ENCODE measurements around the gene ZNF398. TPM values are rescaled to one million over a fixed set of nuclear protein-coding genes. Genes with fewer than 3 reads are reported as not detected.

The ZNF398 gene
- total and polyA plus RNA-seq, 2 of the 13 experiments (the other 11 are each of a cell fraction or from before 2014, with no cell fraction given), result 3.0 to 8.9 TPM

GRCh38 chr7:149195180-149196150 lies 48.2 kb downstream of the ZNF398 start, which contains the start of gene ZNF282 (continued):
- TF ChIP-seq ZNF703 (CRISPR knock-in tag; IDR thresholded peaks at IDR 0.05; ENCODE audit: borderline replicate concordance) (peak; percentile 68; the same call in 1 of the 2 replicates), ZNF296 (CRISPR knock-in tag; conservative IDR thresholded peaks at IDR 0.05) (peak; percentile 80), ZNF619 (CRISPR knock-in tag; IDR thresholded peaks at IDR 0.05) (no peak; the same call in 1 of the 2 replicates), RARA (CRISPR knock-in tag; IDR thresholded peaks at IDR 0.05) (no peak), FOXM1 (CRISPR knock-in tag; IDR thresholded peaks at IDR 0.05) (no peak), MAF1 (CRISPR knock-in tag; IDR thresholded peaks at IDR 0.05; ENCODE audit: borderline replicate concordance) (peak; percentile 66; the same call in 1 of the 2 replicates), ZNF577 (CRISPR knock-in tag; IDR thresholded peaks at IDR 0.05; ENCODE audit: borderline replicate concordance, low read depth) (0 out of 2 replicates have a peak, but pooled peaks have one; percentile 44), ZFP36L1 (CRISPR knock-in tag; IDR thresholded peaks at IDR 0.05) (no peak), TEF (CRISPR knock-in tag; IDR thresholded peaks at IDR 0.05) (no peak), BHLHE40 (IDR thresholded peaks at IDR 0.05; ENCODE audit: low read length) (no peak), ZNF446 (CRISPR knock-in tag; IDR thresholded peaks at IDR 0.05) (peak; percentile 63; the same call in 1 of the 2 replicates), ONECUT2 (CRISPR knock-in tag; IDR thresholded peaks at IDR 0.05) (no peak), ZNF644 (CRISPR knock-in tag; IDR thresholded peaks at IDR 0.05; ENCODE audit: low read depth) (no peak), ZNF430 (CRISPR knock-in tag; IDR thresholded peaks at IDR 0.05) (0 out of 2 replicates have a peak, but pooled peaks have one; percentile 20), PAF1 (CRISPR knock-in tag; IDR thresholded peaks at IDR 0.05) (no peak), ZNF564 (CRISPR knock-in tag; IDR thresholded peaks at IDR 0.05) (peak; percentile 57; the same call in 1 of the 2 replicates), ZMYM4 (CRISPR knock-in tag; IDR thresholded peaks at IDR 0.05) (peak; percentile 90), EP300 (IDR thresholded peaks at IDR 0.05; ENCODE audit: low read depth in 2 of 2, low read length in 2 of 2) (no peak; a peak in 1 of 4 replicates), EP300 (CRISPR knock-in tag; IDR thresholded peaks at IDR 0.05; ENCODE audit: borderline replicate concordance) (0 out of 2 replicates have a peak, but pooled peaks have one; percentile 13), ZNF17 (CRISPR knock-in tag; IDR thresholded peaks at IDR 0.05) (no peak), PLRG1 (conservative IDR thresholded peaks at IDR 0.05) (no peak), TERF1 (CRISPR knock-in tag; IDR thresholded peaks at IDR 0.05) (no peak), SOX5 (CRISPR knock-in tag; IDR thresholded peaks at IDR 0.05; ENCODE audit: borderline replicate concordance) (no peak), CEBPG (CRISPR knock-in tag; IDR thresholded peaks at IDR 0.05) (peak; percentile 30; the same call in 1 of the 2 replicates), SIX4 (CRISPR knock-in tag; IDR thresholded peaks at IDR 0.05) (no peak)
- TF ChIP-seq, protein P1, sequence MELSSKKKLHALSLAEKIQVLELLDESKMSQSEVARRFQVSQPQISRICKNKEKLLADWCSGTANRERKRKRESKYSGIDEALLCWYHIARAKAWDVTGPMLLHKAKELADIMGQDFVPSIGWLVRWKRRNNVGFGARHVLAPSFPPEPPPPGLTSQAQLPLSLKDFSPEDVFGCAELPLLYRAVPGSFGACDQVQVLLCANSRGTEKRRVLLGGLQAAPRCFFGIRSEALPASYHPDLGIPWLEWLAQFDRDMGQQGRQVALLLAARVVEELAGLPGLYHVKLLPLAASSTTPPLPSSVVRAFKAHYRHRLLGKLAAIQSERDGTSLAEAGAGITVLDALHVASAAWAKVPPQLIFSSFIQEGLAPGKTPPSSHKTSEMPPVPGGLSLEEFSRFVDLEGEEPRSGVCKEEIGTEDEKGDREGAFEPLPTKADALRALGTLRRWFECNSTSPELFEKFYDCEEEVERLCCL (CRISPR knock-in tag; IDR thresholded peaks at IDR 0.05; ENCODE audit: borderline replicate concordance), result no peak
- TF ChIP-seq, protein P2, sequence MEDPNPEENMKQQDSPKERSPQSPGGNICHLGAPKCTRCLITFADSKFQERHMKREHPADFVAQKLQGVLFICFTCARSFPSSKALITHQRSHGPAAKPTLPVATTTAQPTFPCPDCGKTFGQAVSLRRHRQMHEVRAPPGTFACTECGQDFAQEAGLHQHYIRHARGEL (CRISPR knock-in tag; IDR thresholded peaks at IDR 0.05), result no peak
